Measurements from ENCODE around the gene SYTL5. TPM values are rescaled to one million over a fixed set of nuclear protein-coding genes. Genes with fewer than 3 reads are reported as not detected.

The SYTL5 gene
- polyA plus RNA-seq, 1 donor (not counting 4 experiments of a cell fraction or from before 2014, with no cell fraction given), result 0.09 TPM

DNA sequence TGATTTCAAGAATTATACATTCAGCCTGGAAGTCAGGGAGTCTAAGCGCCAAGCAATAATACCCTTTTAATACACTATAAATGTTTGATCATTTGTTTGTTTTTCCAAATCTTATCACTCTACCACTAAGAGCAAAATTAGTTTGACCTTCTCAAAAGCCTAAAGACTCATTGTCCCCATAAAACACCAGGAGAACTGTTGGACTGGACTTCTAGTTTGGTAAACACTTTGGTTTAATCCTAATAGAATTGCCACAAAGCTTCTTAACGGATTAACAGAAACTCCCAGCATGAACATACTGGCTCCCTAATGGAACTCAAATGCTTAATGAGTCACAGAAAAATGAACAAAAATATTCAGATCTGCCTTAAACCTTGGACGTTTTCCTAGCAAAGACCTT, 34.9 kb downstream of the SYTL5 start:
- no peaks in the 10 kb centered on the region for H3K9me3 ChIP-seq (ENCODE audit: control insufficient read depth, low read depth, low read length)
- H3K79me2 ChIP-seq (ENCODE audit: control insufficient read depth, insufficient read depth, low read length), result no peaks in the 10 kb centered on the region
- FAIRE-seq (no peak), DNase-seq (ENCODE audit: low read depth, low spot score) (no peak)
- no peaks in the 10 kb centered on the region for H3K4me1 ChIP-seq (ENCODE audit: control insufficient read depth, extremely low read depth, insufficient read depth, low read length)
- H3K9ac ChIP-seq (ENCODE audit: control insufficient read depth, extremely low read depth, insufficient read depth, low read length), result no peak overlapping the region
- H3K4me3 ChIP-seq (ENCODE audit: control insufficient read depth in 2 of 3, extremely low read depth in 1 of 3, insufficient read depth in 2 of 3, low read depth in 1 of 3, low read length in 3 of 3), result no peak overlapping the region
- H3K36me3 ChIP-seq (ENCODE audit: control insufficient read depth in 2 of 2, extremely low read depth in 1 of 2, insufficient read depth in 2 of 2, low read length in 2 of 2), result no peaks in the 10 kb centered on the region
- no peak overlapping the region for H3K4me2 ChIP-seq (ENCODE audit: control insufficient read depth, extremely low read depth, insufficient read depth, low read depth, low read length)
- H2AFZ ChIP-seq (ENCODE audit: control insufficient read depth, low read length), result no peak overlapping the region
- no peaks in the 10 kb centered on the region for H3K9me1 ChIP-seq (ENCODE audit: control insufficient read depth, extremely low read depth, insufficient read depth, low read length)
- H3K27ac ChIP-seq (ENCODE audit: control insufficient read depth, insufficient read depth, low read length), result no peak overlapping the region
- dilution Hi-C loops (cut with MboI; ENCODE audit: extremely low pct_ligation_motif_present, low sequenced_read_pairs), result no loop called here
- TF ChIP-seq EZH2 (IDR thresholded peaks at IDR 0.05; ENCODE audit: low read length), result no peak
- TF ChIP-seq, protein P1, sequence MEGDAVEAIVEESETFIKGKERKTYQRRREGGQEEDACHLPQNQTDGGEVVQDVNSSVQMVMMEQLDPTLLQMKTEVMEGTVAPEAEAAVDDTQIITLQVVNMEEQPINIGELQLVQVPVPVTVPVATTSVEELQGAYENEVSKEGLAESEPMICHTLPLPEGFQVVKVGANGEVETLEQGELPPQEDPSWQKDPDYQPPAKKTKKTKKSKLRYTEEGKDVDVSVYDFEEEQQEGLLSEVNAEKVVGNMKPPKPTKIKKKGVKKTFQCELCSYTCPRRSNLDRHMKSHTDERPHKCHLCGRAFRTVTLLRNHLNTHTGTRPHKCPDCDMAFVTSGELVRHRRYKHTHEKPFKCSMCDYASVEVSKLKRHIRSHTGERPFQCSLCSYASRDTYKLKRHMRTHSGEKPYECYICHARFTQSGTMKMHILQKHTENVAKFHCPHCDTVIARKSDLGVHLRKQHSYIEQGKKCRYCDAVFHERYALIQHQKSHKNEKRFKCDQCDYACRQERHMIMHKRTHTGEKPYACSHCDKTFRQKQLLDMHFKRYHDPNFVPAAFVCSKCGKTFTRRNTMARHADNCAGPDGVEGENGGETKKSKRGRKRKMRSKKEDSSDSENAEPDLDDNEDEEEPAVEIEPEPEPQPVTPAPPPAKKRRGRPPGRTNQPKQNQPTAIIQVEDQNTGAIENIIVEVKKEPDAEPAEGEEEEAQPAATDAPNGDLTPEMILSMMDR (optimal IDR thresholded peaks at IDR 0.05 in 1 of 3, IDR thresholded peaks at IDR 0.05 in 1 of 3, conservative IDR thresholded peaks at IDR 0.05 in 1 of 3; ENCODE audit: extremely low read depth in 1 of 3, insufficient read depth in 2 of 3, low read length in 3 of 3), result no peak
- no peaks in the 10 kb centered on the region for H3K27me3 ChIP-seq (ENCODE audit: control insufficient read depth, extremely low read depth, insufficient read depth, low read length)
- H4K20me1 ChIP-seq (ENCODE audit: control insufficient read depth, extremely low read depth, insufficient read depth, low read length), result no peaks in the 10 kb centered on the region

DNA sequence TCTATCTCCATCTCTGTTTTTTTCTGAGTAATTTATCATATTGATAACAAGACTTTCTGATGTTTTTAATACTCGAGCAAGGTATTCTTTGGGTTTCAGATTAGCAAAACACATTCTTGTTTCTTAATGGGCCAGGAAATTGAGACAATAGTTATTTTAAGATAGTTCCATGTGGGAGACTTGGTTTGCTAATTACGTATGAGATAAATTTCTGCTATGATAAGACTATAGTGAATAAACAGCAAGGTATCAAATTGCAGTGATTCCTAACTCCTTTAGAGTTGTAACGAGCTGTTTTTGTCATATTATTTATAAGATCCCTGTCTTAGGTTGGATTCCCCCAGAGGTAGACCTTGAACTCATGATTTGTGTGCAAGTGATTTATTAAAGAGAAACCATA, 38.3 kb downstream of the SYTL5 start:
- FAIRE-seq (no peak), DNase-seq (ENCODE audit: low read depth, low spot score) (no peak)
- Histone ChIP-seq H2AFZ (ENCODE audit: control insufficient read depth, low read length) (no peak overlapping the region), H3K9ac (ENCODE audit: control insufficient read depth, extremely low read depth, insufficient read depth, low read length) (no peak overlapping the region), H3K4me3 (ENCODE audit: control insufficient read depth in 2 of 3, extremely low read depth in 1 of 3, insufficient read depth in 2 of 3, low read depth in 1 of 3, low read length in 3 of 3) (no peak overlapping the region), H3K9me3 (ENCODE audit: control insufficient read depth, low read depth, low read length) (no peaks in the 10 kb centered on the region), H3K4me1 (ENCODE audit: control insufficient read depth, extremely low read depth, insufficient read depth, low read length) (no peaks in the 10 kb centered on the region), H3K4me2 (ENCODE audit: control insufficient read depth, extremely low read depth, insufficient read depth, low read depth, low read length) (no peak overlapping the region), H4K20me1 (ENCODE audit: control insufficient read depth, extremely low read depth, insufficient read depth, low read length) (no peaks in the 10 kb centered on the region), H3K27ac (ENCODE audit: control insufficient read depth, insufficient read depth, low read length) (no peak overlapping the region), H3K9me1 (ENCODE audit: control insufficient read depth, extremely low read depth, insufficient read depth, low read length) (no peaks in the 10 kb centered on the region), H3K36me3 (ENCODE audit: control insufficient read depth in 2 of 2, extremely low read depth in 1 of 2, insufficient read depth in 2 of 2, low read length in 2 of 2) (no peaks in the 10 kb centered on the region), H3K79me2 (ENCODE audit: control insufficient read depth, insufficient read depth, low read length) (no peaks in the 10 kb centered on the region), H3K27me3 (ENCODE audit: control insufficient read depth, extremely low read depth, insufficient read depth, low read length) (no peaks in the 10 kb centered on the region)
- dilution Hi-C loops (cut with MboI; ENCODE audit: extremely low pct_ligation_motif_present, low sequenced_read_pairs), result no loop called here
- TF ChIP-seq EZH2 (IDR thresholded peaks at IDR 0.05; ENCODE audit: low read length), result no peak
- TF ChIP-seq, protein P1 (optimal IDR thresholded peaks at IDR 0.05 in 1 of 3, IDR thresholded peaks at IDR 0.05 in 1 of 3, conservative IDR thresholded peaks at IDR 0.05 in 1 of 3; ENCODE audit: extremely low read depth in 1 of 3, insufficient read depth in 2 of 3, low read length in 3 of 3), result no peak
